Upper lobe of left lung (tissue), 6 donors: ENCODE measurements around the gene PADI4. TPM values are rescaled to one million over a fixed set of nuclear protein-coding genes. Genes with fewer than 3 reads are reported as not detected.

Source experiments
- ATAC-seq, 2 donors: fragments of 200-7000 bp; cut with Tn5 transposase; one replicate each; pipeline ENCODE4 v1.9.1; 2022; ENCODE audit warnings: mild to moderate bottlenecking in 2 of 2, moderate library complexity in 2 of 2; ENCODE audit not compliant: low FRiP score in 2 of 2
- DNase-seq, 2 donors: peaks; one replicate each; pipeline ENCODE4 v3.0.0-alpha.2; 2019 to 2020
- H3K27ac ChIP-seq, 4 donors: fragments of 200-600 bp; sonication (generic); one replicate each; pipeline ENCODE4 v1.5.1; 2016 to 2019
- H3K27me3 ChIP-seq, 4 donors: fragments of 200-600 bp; sonication (generic); one replicate each; pipeline ENCODE4 v1.5.1; 2017 to 2019
- H3K36me3 ChIP-seq, 4 donors: fragments of 200-600 bp; sonication (generic); one replicate each; pipeline ENCODE4 v1.5.1; 2016 to 2019
- H3K4me1 ChIP-seq, 4 donors: fragments of 200-600 bp; sonication (generic); one replicate each; pipeline ENCODE4 v1.5.1; 2018 to 2019
- H3K4me3 ChIP-seq, 4 donors: fragments of 200-600 bp; sonication (generic); one replicate each; pipeline ENCODE4 v1.5.1; 2017 to 2019; ENCODE audit warnings: mild to moderate bottlenecking in 2 of 4, moderate library complexity in 1 of 4
- H3K9me3 ChIP-seq, 4 donors: fragments of 200-600 bp; sonication (generic); one replicate each; pipeline ENCODE4 v1.5.1; 2018 to 2019
- CTCF ChIP-seq, 6 experiments: fragments of 450-650 bp in 4 of 6; fragments of 200-600 bp in 2 of 6; sonication (generic) in 2 of 6; IDR thresholded peaks; one replicate each; pipeline ENCODE4 v1.5.1; 2016 to 2019; ENCODE audit warnings: antibody characterized with exemption in 6 of 6
- EP300 ChIP-seq, 4 donors: sonication (generic); formaldehyde crosslinking; IDR thresholded peaks; one replicate each; pipeline ENCODE4 v1.5.1; 2017; ENCODE audit warnings: antibody characterized with exemption in 4 of 4, control low read depth in 2 of 4
- POLR2A ChIP-seq, 4 donors: fragments of 450-650 bp; IDR thresholded peaks; one replicate each; pipeline ENCODE4 v1.5.1; 2016 to 2017; ENCODE audit warnings: antibody characterized with exemption in 4 of 4, mild to moderate bottlenecking in 2 of 4
- POLR2AphosphoS5 ChIP-seq, 2 donors: sonication (generic); formaldehyde crosslinking; IDR thresholded peaks; one replicate each; pipeline ENCODE4 v1.5.1; 2017; ENCODE audit warnings: antibody characterized with exemption in 2 of 2
- WGBS, 2 donors: methylation state at CpG; one replicate each; pipeline ENCODE4 v1.1.5; 2017 to 2018; 5-methylcytosine and 5-hydroxymethylcytosine counted together
- total RNA-seq, 6 donors: library from RNA; depleted of rRNA in 4 of 6; stranded (reverse); fragments of >200 nt in 4 of 6; gene quantifications; one replicate each; pipeline versions ENCODE4 v1.1.0 to v1.2.1, GENCODE V29; 2016 to 2021
- donor health status: DM: no; HTN: no; CAD: no; lungs with moderate emphysema.
- donor health status: DM: no; HTN: yes; CAD: no; lungs with severe emphysema.

PADI4 gene
- total RNA-seq, 6 donors from 2014 or later = 2.7 to 32.3 (median 9.0) TPM

GRCh38 chr1:17287130-17287776 lies 20.7 kb upstream of the PADI4 start:
- ATAC-seq (no peak), DNase-seq (no peak)
- no peaks in the 10 kb centered on the region for H3K27me3 ChIP-seq
- H3K27ac ChIP-seq = no peak overlapping the region
- WGBS, 2 donors = 86 to 100% methylated on average over 3 to 5 of the region's 5 CpGs
- H3K9me3 ChIP-seq = no peaks in the 10 kb centered on the region
- no peak for TF ChIP-seq CTCF (IDR thresholded peaks at IDR 0.05)
- TF ChIP-seq POLR2AphosphoS5 (IDR thresholded peaks at IDR 0.05) = no peak
- no peak for TF ChIP-seq POLR2A (IDR thresholded peaks at IDR 0.05)
- no peak for TF ChIP-seq EP300 (IDR thresholded peaks at IDR 0.05)
- no peak overlapping the region for H3K4me3 ChIP-seq
- H3K4me1 ChIP-seq = no peaks in the 10 kb centered on the region
- no peaks in the 10 kb centered on the region for H3K36me3 ChIP-seq

- TF ChIP-seq POLR2A (IDR thresholded peaks at IDR 0.05) (no peak), EP300 (IDR thresholded peaks at IDR 0.05) (no peak), POLR2AphosphoS5 (IDR thresholded peaks at IDR 0.05) (no peak), CTCF (IDR thresholded peaks at IDR 0.05) (no peak)
These were observed 18.3 kb upstream of the PADI4 start for GRCh38 chr1:17289721-17290120.

GRCh38 chr1:17290553-17290952 lies 17.4 kb upstream of the PADI4 start:
- DNase-seq (no peak), ATAC-seq (no peak)
- TF ChIP-seq POLR2A (IDR thresholded peaks at IDR 0.05) (no peak), POLR2AphosphoS5 (IDR thresholded peaks at IDR 0.05) (no peak), EP300 (IDR thresholded peaks at IDR 0.05) (no peak), CTCF (IDR thresholded peaks at IDR 0.05) (no peak)
- no peak overlapping the region for H3K4me3 ChIP-seq
- H3K36me3 ChIP-seq = no peaks in the 10 kb centered on the region
- no peaks in the 10 kb centered on the region for H3K27me3 ChIP-seq
- H3K27ac ChIP-seq = no peak overlapping the region
- no peaks in the 10 kb centered on the region for H3K4me1 ChIP-seq
- 81 to 87% methylated on average over 3 of the region's 3 CpGs for WGBS, 2 donors
- H3K9me3 ChIP-seq = no peaks in the 10 kb centered on the region

More at GRCh38 chr1:17289721-17290120, 18.3 kb upstream of the PADI4 start:
- DNase-seq (no peak), ATAC-seq (no peak)
- no peaks in the 10 kb centered on the region for H3K27me3 ChIP-seq
- no peak overlapping the region for H3K4me3 ChIP-seq
- H3K9me3 ChIP-seq = no peaks in the 10 kb centered on the region
- H3K36me3 ChIP-seq = no peaks in the 10 kb centered on the region
- no peaks in the 10 kb centered on the region for H3K4me1 ChIP-seq
- WGBS, 2 donors = 44 to 69% methylated on average over 2 of the region's 2 CpGs
- H3K27ac ChIP-seq = no peak overlapping the region

GRCh38 chr1:17292299-17293160 lies 15.5 kb upstream of the PADI4 start:
- no peak for TF ChIP-seq POLR2A (IDR thresholded peaks at IDR 0.05)
- TF ChIP-seq CTCF (IDR thresholded peaks at IDR 0.05) = no peak
- no peak for TF ChIP-seq POLR2AphosphoS5 (IDR thresholded peaks at IDR 0.05)
- no peak for TF ChIP-seq EP300 (IDR thresholded peaks at IDR 0.05)
- H3K9me3 ChIP-seq = no peaks in the 10 kb centered on the region
- DNase-seq = no peak
- H3K27ac ChIP-seq = no peak overlapping the region
- H3K27me3 ChIP-seq = no peaks in the 10 kb centered on the region
- no peaks in the 10 kb centered on the region for H3K36me3 ChIP-seq
- H3K4me1 ChIP-seq = no peaks in the 10 kb centered on the region
- H3K4me3 ChIP-seq = no peak overlapping the region
- ATAC-seq = no peak
- WGBS, 2 donors = 57 to 61% methylated on average over 7 of the region's 7 CpGs
